H1 (cell line): ENCODE measurements around the gene PTPRR. TPM values are rescaled to one million over a fixed set of nuclear protein-coding genes. Genes with fewer than 3 reads are reported as not detected.

Source experiments
- CTCF ChIA-PET: fragments of 300-600 bp; sonication (Branson Sonifier 250); formaldehyde crosslinking; loops from one replicate; lab custom pipeline; 2021; ENCODE audit not compliant: partially characterized antibody; lab: Charles Lee
- POLR2A ChIA-PET: fragments of 300-600 bp; sonication (Branson Sonifier 250); formaldehyde crosslinking; loops from one replicate; lab custom pipeline; 2021; ENCODE audit warnings: inconsistent platforms; ENCODE audit not compliant: partially characterized antibody; lab: Charles Lee
- DNase-seq, 2 experiments: peaks; one replicate each; pipeline versions ENCODE4 v3.0.0 to v3.0.0-alpha.2; 2010 to 2022; ENCODE audit warnings: low spot score in 2 of 2, low read depth in 1 of 2, mixed read lengths in 1 of 2
- FAIRE-seq: peaks from 2 replicates; lab custom pipeline; 2011; peaks lifted over from hg19 to GRCh38; lab: Jason Lieb, UNC
- H2AFZ ChIP-seq: 2 replicates; pipeline ENCODE4 v1.8.1; 2012; ENCODE audit warnings: low read length, inconsistent platforms
- H2AK5ac ChIP-seq: 2 replicates; pipeline ENCODE4 v1.6.1; 2013; ENCODE audit warnings: low read depth, low read length
- H2BK120ac ChIP-seq: replicated peaks from 2 replicates; pipeline ENCODE3; 2013; ENCODE audit warnings: low read depth, low read length, inconsistent platforms
- H2BK12ac ChIP-seq: 2 replicates; pipeline ENCODE4 v1.6.1; 2013; ENCODE audit warnings: low read depth, low read length
- H2BK15ac ChIP-seq: 2 replicates; pipeline ENCODE4 v1.6.1; 2013; ENCODE audit warnings: low read length
- H2BK20ac ChIP-seq: 2 replicates; pipeline ENCODE4 v1.6.1; 2013; ENCODE audit warnings: low read length
- H2BK5ac ChIP-seq: 2 replicates; pipeline ENCODE4 v1.6.1; 2013; ENCODE audit warnings: low read depth, low read length
- H3K14ac ChIP-seq: 2 replicates; pipeline ENCODE4 v1.6.1; 2013; ENCODE audit warnings: inconsistent platforms; ENCODE audit not compliant: insufficient read length
- H3K18ac ChIP-seq: 2 replicates; pipeline ENCODE4 v1.6.1; 2013; ENCODE audit warnings: low read length; ENCODE audit errors: extremely low read depth
- H3K23ac ChIP-seq: 2 replicates; pipeline ENCODE4 v1.6.1; 2013; ENCODE audit warnings: inconsistent platforms; ENCODE audit not compliant: insufficient read length
- H3K23me2 ChIP-seq: 2 replicates; pipeline ENCODE4 v1.6.1; 2013; ENCODE audit warnings: low read depth, low read length
- H3K27ac ChIP-seq: 2 replicates; pipeline ENCODE4 v1.6.1; 2011; ENCODE audit warnings: low read depth, low read length, inconsistent platforms
- H3K27me3 ChIP-seq, 4 experiments: replicated peaks in 1 of 4; 1 replicate in 1 of 4; 2 replicates in 3 of 4; pipeline versions ENCODE4 v1.6.1 to v1.8.1; 2011 to 2013; ENCODE audit warnings: low read length in 3 of 4, mild to moderate bottlenecking in 3 of 4, inconsistent platforms in 2 of 4, mixed read lengths in 2 of 4, moderate library complexity in 1 of 4; ENCODE audit not compliant: control insufficient read depth in 3 of 4, insufficient read depth in 3 of 4; ENCODE audit errors: extremely low read depth in 1 of 4
- H3K36me3 ChIP-seq, 4 experiments: 2 replicates each; pipeline versions ENCODE4 v1.6.1 to v1.8.1; 2011 to 2013; ENCODE audit warnings: mild to moderate bottlenecking in 4 of 4, low read length in 3 of 4, moderate library complexity in 2 of 4, control low read depth in 1 of 4, inconsistent platforms in 1 of 4; ENCODE audit not compliant: insufficient read depth in 4 of 4, control insufficient read depth in 2 of 4
- H3K4ac ChIP-seq: replicated peaks from 2 replicates; pipeline ENCODE3; 2013; ENCODE audit warnings: low read length, low read depth, mixed read lengths, inconsistent platforms; ENCODE audit not compliant: insufficient read length
- H3K4me1 ChIP-seq, 4 experiments: replicated peaks in 1 of 4; 1 replicate in 1 of 4; 2 replicates in 3 of 4; pipeline versions ENCODE4 v1.6.1 to v1.8.1; 2011 to 2013; ENCODE audit warnings: low read length in 3 of 4, inconsistent platforms in 2 of 4, mixed read lengths in 1 of 4; ENCODE audit not compliant: insufficient read depth in 4 of 4, control insufficient read depth in 3 of 4
- H3K4me2 ChIP-seq, 2 experiments: 2 replicates each; pipeline versions ENCODE4 v1.6.1 to v1.8.1; 2011 to 2013; ENCODE audit warnings: low read depth in 2 of 2, low read length in 2 of 2, control low read depth in 1 of 2, inconsistent platforms in 1 of 2, mild to moderate bottlenecking in 1 of 2; ENCODE audit not compliant: insufficient read depth in 1 of 2
- H3K4me3 ChIP-seq, 4 experiments: fragments of 200-600, 300-600 bp in 1 of 4; sonication (generic), shearing (Covaris generic), sonication (Bioruptor Twin) in 1 of 4; 2 replicates each; pipeline versions ENCODE4 v1.5.1 to v1.8.1; 2011 to 2016; ENCODE audit warnings: low read length in 4 of 4, low read depth in 3 of 4, control low read depth in 2 of 4, inconsistent platforms in 2 of 4, mild to moderate bottlenecking in 2 of 4, mixed read lengths in 1 of 4, moderate library complexity in 1 of 4; ENCODE audit not compliant: insufficient read depth in 2 of 4; ENCODE audit errors: extremely low read depth in 1 of 4
- H3K56ac ChIP-seq: replicated peaks from 2 replicates; pipeline ENCODE3; 2013; ENCODE audit warnings: low read depth, mild to moderate bottlenecking, mixed read lengths, low read length, inconsistent platforms; ENCODE audit not compliant: insufficient read length
- H3K79me1 ChIP-seq: 2 replicates; pipeline ENCODE4 v1.6.1; 2013; ENCODE audit warnings: low read depth, low read length, control low read depth
- H3K79me2 ChIP-seq, 2 experiments: 2 replicates each; pipeline versions ENCODE4 v1.6.1 to v1.8.1; 2012 to 2013; ENCODE audit warnings: low read length in 2 of 2, mild to moderate bottlenecking in 2 of 2, inconsistent platforms in 1 of 2; ENCODE audit not compliant: insufficient read depth in 2 of 2, control insufficient read depth in 1 of 2
- H3K9ac ChIP-seq, 4 experiments: replicated peaks in 1 of 4; 1 replicate in 1 of 4; 2 replicates in 3 of 4; pipeline versions ENCODE4 v1.6.1 to v1.8.1; 2011 to 2013; ENCODE audit warnings: low read depth in 3 of 4, low read length in 3 of 4, control low read depth in 2 of 4, mild to moderate bottlenecking in 2 of 4, moderate library complexity in 2 of 4, inconsistent platforms in 1 of 4; ENCODE audit errors: extremely low read depth in 1 of 4
- H3K9me3 ChIP-seq, 2 experiments: 2 replicates each; pipeline versions ENCODE4 v1.6.1 to v1.8.1; 2012 to 2013; ENCODE audit warnings: mild to moderate bottlenecking in 2 of 2, moderate library complexity in 2 of 2, control low read depth in 1 of 2, inconsistent platforms in 1 of 2, low read depth in 1 of 2, low read length in 1 of 2, mixed read lengths in 1 of 2; ENCODE audit not compliant: insufficient read depth in 2 of 2
- H4K20me1 ChIP-seq, 2 experiments: replicated peaks in 1 of 2; 2 replicates each; pipeline versions ENCODE3 to v1.8.1; 2011 to 2013; ENCODE audit warnings: inconsistent platforms in 2 of 2, low read length in 2 of 2, mild to moderate bottlenecking in 1 of 2; ENCODE audit not compliant: insufficient read depth in 2 of 2, control insufficient read depth in 1 of 2
- H4K5ac ChIP-seq: 2 replicates; pipeline ENCODE4 v1.6.1; 2013; ENCODE audit warnings: low read length, low read depth, mixed read lengths, inconsistent platforms; ENCODE audit not compliant: insufficient read length
- H4K8ac ChIP-seq: 2 replicates; pipeline ENCODE4 v1.8.0; 2013; ENCODE audit warnings: mild to moderate bottlenecking, moderate library complexity, low read length, inconsistent platforms; ENCODE audit not compliant: insufficient read depth; ENCODE audit errors: extremely low read depth
- H4K91ac ChIP-seq: replicated peaks from 2 replicates; pipeline ENCODE3; 2013; ENCODE audit warnings: low read length, mixed read lengths, inconsistent platforms; ENCODE audit not compliant: insufficient read length
- JUND ChIP-seq: IDR thresholded peaks from 2 replicates; pipeline ENCODE4 v1.6.1; 2011; ENCODE audit warnings: mild to moderate bottlenecking, improper control_type of control experiment, low read length
- PHF8 ChIP-seq: fragments of 200-600 bp; sonication (generic); conservative IDR thresholded peaks from 2 replicates; pipeline ENCODE4 v1.7.1; 2012; ENCODE audit warnings: low read depth, mild to moderate bottlenecking, inconsistent platforms, low read length, moderate library complexity
- RNF2 ChIP-seq: fragments of 200-900, 300-1000 bp; sonication (generic); IDR thresholded peaks from 2 replicates; pipeline ENCODE4 v1.7.1; 2016; ENCODE audit warnings: borderline replicate concordance, low read depth, mild to moderate bottlenecking, antibody characterized with exemption, low read length; ENCODE audit not compliant: poor library complexity, severe bottlenecking; ENCODE audit errors: missing control alignments
- WGBS, 2 experiments: shearing (Covaris generic) in 1 of 2; methylation state at CpG; one replicate each; pipeline versions ENCODE4 v1.1.6 to v1.1.7; 2013 to 2015; ENCODE audit warnings: low lambda C conversion rate in 2 of 2, mixed read lengths in 2 of 2, inconsistent platforms in 1 of 2, low coverage in 1 of 2, missing lambda C conversion rate in 1 of 2; ENCODE audit not compliant: insufficient replicate concordance in 2 of 2, insufficient coverage in 1 of 2, insufficient read length in 1 of 2; ENCODE audit errors: extremely low coverage in 1 of 2, missing lambda C conversion rate in 1 of 2; 5-methylcytosine and 5-hydroxymethylcytosine counted together
- polyA plus RNA-seq, 7 experiments: library from polyadenylated mRNA; depleted of rRNA in 3 of 7; stranded (reverse) in 5 of 7; unstranded in 2 of 7; fragments of >200 nt in 5 of 7; fragments of 200-250 nt in 2 of 7; gene quantifications; 1 replicate in 5 of 7; 2 replicates in 1 of 7; 4 replicates in 1 of 7; pipeline versions ENCODE4 v1.2.1 to v1.2.3, GENCODE V29; 2011 to 2013; ENCODE audit warnings: missing spikeins in 2 of 7, mixed read lengths in 2 of 7
- total RNA-seq: library from RNA; stranded (reverse); fragmentation: NEBNext Ultra II Directional; extraction: Animal tissue kit (Norgen Biotek cat#: 25700); gene quantifications from 2 replicates; pipeline ENCODE4 v1.2.1, GENCODE V29; 2021

Gene PTPRR
- total and polyA plus RNA-seq, 2 of the 8 experiments (the other 6 are each of a cell fraction or from before 2014, with no cell fraction given): 0.07 to 0.35 TPM

GRCh38 chr12:70779250-70779649 lies 141.3 kb downstream of the PTPRR start:
- FAIRE-seq (no peak), DNase-seq (no peak)
- H3K27me3 ChIP-seq: no peaks in the 10 kb centered on the region
- H3K4me3 ChIP-seq: no peak overlapping the region
- no peak overlapping the region for H2BK12ac ChIP-seq
- no peak overlapping the region; the same call in 1 of the 2 replicates for H2AFZ ChIP-seq
- H3K18ac ChIP-seq: no peak overlapping the region
- no peak overlapping the region for H2BK20ac ChIP-seq
- ChIA-PET CTCF (interaction anchor here (0.6 kb wide), 1 partner anchor 78 kb away, joined by 3 read pairs; no protein-coding TSS in a partner anchor), POLR2A (no interaction called here)
- no peak overlapping the region for H3K4ac ChIP-seq
- WGBS, 2 experiments: 95% methylated on average over 2 of the region's 2 CpGs; no CpG with 5 or more reads in 1 of the 2 experiments
- H2AK5ac ChIP-seq: no peak overlapping the region
- H3K4me1 ChIP-seq: no peaks in the 10 kb centered on the region
- H3K79me2 ChIP-seq: no peaks in the 10 kb centered on the region
- no peak overlapping the region for H3K23ac ChIP-seq
- no peak overlapping the region for H4K91ac ChIP-seq
- no peak overlapping the region for H3K27ac ChIP-seq
- no peaks in the 10 kb centered on the region for H3K36me3 ChIP-seq
- H3K9ac ChIP-seq: no peak overlapping the region
- no peak overlapping the region for H3K4me2 ChIP-seq
- no peaks in the 10 kb centered on the region for H4K20me1 ChIP-seq
- no peaks in the 10 kb centered on the region for H3K23me2 ChIP-seq
- no peak overlapping the region for H3K14ac ChIP-seq
- no peak overlapping the region for H4K5ac ChIP-seq
- no peaks in the 10 kb centered on the region for H3K79me1 ChIP-seq
- H3K9me3 ChIP-seq: peaks cover 0 to 16% of the 10 kb centered on the region in 2 experiments; a peak in 1 of 4 replicates
- H2BK5ac ChIP-seq: no peak overlapping the region
- no peak overlapping the region for H3K56ac ChIP-seq
- H2BK15ac ChIP-seq: no peak overlapping the region
- TF ChIP-seq RNF2: no peak
- TF ChIP-seq PHF8: no peak
- no peak for TF ChIP-seq JUND
- H4K8ac ChIP-seq: no peak overlapping the region
- H2BK120ac ChIP-seq: no peak overlapping the region
